Myometrial cell (primary cell): Measurements from ENCODE around the gene CCDC86. TPM values are rescaled to one million over a fixed set of nuclear protein-coding genes. Genes with fewer than 3 reads are reported as not detected.

Experiments
- total RNA-seq: library from RNA; depleted of rRNA; stranded (reverse); fragments of >200 nt; gene quantifications from 2 replicates; pipeline ENCODE4 v1.2.3, GENCODE V29; 2015

The CCDC86 gene
- total RNA-seq: 16.4 and 23.4 TPM in 2 replicates

GRCh38 chr11:60841797-60842667 lies at the start of gene CCDC86:
TSS of gene CCDC86 (plus strand) at chr11:60842113. CDS start at chr11:60842125, 12 bp downstream.

DNA sequence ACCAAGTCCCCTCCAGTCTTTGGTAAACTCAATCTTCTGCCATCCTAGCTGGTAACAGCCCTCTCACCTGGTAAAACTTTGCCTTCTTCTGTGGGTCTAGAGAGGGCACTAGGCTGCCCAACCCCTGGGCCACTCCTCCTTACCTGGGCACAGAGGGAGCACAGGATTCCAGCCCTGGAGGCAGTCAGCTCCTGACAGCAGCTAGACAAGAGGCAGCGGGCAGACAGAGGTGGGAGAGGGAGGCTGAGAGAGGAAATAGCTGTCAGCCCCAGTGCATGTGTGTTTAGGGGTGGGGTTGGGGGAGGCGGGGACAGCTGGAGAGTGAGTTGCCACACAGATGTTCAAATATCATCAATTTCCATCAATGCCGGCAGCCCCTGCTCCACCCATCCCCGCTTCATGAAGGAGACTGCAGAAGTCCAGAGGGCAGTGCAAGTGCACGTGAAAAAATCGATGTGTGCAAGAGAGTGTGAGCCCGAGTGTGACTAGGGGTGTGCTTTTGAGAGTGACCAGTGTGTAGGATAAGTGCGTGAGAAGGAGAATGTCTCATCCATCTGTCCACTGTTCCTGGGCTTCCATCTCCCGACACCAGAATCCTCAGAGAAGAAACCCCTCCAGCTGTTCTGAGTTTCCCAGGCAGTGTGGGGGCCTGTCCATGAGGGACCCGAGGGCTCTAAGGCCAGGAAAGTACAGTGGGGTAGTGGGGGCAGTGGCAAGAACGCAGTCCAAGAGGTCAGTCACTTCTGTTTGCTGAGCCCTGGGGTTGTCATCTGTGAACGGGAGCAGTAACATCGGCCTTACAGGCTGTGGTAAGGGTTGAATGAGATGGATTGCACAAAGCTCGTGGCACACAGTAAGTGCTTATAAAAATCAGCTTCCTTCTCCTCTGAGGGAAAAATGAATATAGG lies 14.1 kb downstream of the CCDC86 start, which contains the start of gene PTGDR2:
PTGDR2 (minus strand) TSS at position 225 of the 908 bp plus-strand sequence. CDS start 2,228 bp downstream, outside the sequence.

GRCh38 chr11:60866911-60867870 lies 25.3 kb downstream of the CCDC86 start, which contains the start of gene ZP1:
TSS of gene ZP1 (plus strand) at chr11:60867542. CDS start at chr11:60867562, 20 bp downstream.

Other genes with a start within 250 kb of the CCDC86 start
- gene MS4A8, start 142.5 kb upstream of the CCDC86 start, total RNA-seq: not detected in 2 replicates
- not detected in 2 replicates for gene MS4A18, start 117.4 kb upstream of the CCDC86 start, total RNA-seq
- gene MS4A15, start 85.2 kb upstream of the CCDC86 start, total RNA-seq: not detected in 2 replicates
- not detected in 2 replicates for gene MS4A10, start 56.8 kb upstream of the CCDC86 start, total RNA-seq
- not detected in 2 replicates for gene PTGDR2, start 13.8 kb downstream of the CCDC86 start, total RNA-seq
- 0.89 TPM in 1 of 2 replicates, not detected in the other for gene ZP1, start 25.4 kb downstream of the CCDC86 start, total RNA-seq
- 88.6 and 89.9 TPM in 2 replicates for gene PRPF19, start 64.5 kb downstream of the CCDC86 start, total RNA-seq
- 44.1 and 54.8 TPM in 2 replicates for gene TMEM109, start 72.0 kb downstream of the CCDC86 start, total RNA-seq
- 20.6 and 22.2 TPM in 2 replicates for gene TMEM132A, start 82.3 kb downstream of the CCDC86 start, total RNA-seq
- 2.6 and 13.5 TPM in 2 replicates for gene SLC15A3, start 110.1 kb downstream of the CCDC86 start, total RNA-seq
- gene CD6, start 129.6 kb downstream of the CCDC86 start, total RNA-seq: not detected in 2 replicates